ENCODE data around the gene PLP2.

DNA sequence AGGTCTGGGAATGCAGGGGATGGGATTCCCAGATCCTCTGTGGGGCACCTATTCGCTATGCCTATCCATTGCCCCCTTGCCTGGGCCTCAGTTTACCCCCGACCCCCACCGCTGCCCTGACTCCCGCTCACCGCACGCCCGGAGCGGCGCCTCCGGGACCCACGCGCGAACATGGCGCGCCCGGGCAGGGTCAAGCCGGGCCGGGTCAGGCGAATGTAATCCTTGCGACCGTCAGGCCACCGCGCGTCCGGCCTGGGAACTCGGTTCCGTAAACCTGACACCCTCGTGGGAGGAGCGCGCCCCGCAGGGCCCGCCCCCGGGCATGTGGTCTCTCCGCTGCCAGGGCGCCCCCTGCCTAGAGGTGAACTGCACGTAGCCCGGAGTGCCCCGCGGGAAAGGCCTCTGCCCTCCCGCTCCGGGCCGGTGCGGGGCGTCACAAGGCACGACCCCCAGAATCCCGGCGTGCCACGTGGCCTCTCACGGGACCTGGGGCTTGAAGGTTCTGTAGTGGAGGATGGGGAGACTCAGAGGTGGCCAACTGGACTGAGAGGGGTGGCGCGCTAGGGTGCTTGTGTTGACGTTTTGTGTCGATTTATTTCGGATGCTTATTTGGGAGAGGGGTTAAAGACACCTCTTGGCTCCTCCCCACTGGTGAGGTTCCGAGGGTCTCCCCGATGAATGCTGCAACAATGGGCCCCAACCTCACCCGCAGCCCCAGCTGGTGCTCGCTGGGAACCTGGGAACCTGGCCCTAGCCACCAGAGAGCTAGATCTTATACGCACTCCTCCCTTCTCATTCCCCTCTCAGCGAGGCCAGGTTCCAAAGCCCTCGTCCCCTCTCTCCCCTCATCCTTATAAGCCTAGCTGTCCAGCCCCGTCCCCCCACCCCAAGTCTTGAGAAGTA, 14.7 kb downstream of the PLP2 start, which contains the start of gene PRICKLE3:
- TF ChIP-seq TAF1 (IDR thresholded peaks at IDR 0.05; ENCODE audit: borderline replicate concordance, insufficient read depth, low read length) (no peak), SIN3A (IDR thresholded peaks at IDR 0.05; ENCODE audit: borderline replicate concordance, insufficient read depth, low read length) (no peak), POLR2AphosphoS5 (IDR thresholded peaks at IDR 0.05; ENCODE audit: low read depth, low read length) (no peak)

Measured in PFSK-1 (cell line).